ENCODE results near the gene FRMD6. TPM values are rescaled to one million over a fixed set of nuclear protein-coding genes. Genes with fewer than 3 reads are reported as not detected.
"Not testable (repeated sequence)": the region's sequence is repeated elsewhere in the genome, so short reads cannot be mapped to it uniquely, and the experiment has no call there.

The FRMD6 gene
- total RNA-seq, 1 experiment from 2014 or later, result 9.6 TPM

GRCh38 chr14:51759950-51760349 is 108.2 kb downstream of the FRMD6 start:
- H4K20me1 ChIP-seq (ENCODE audit: control insufficient read depth, insufficient read depth, insufficient read length), result no peaks in the 10 kb centered on the region

GRCh38 chr14:51765726-51766125 is 114.0 kb downstream of the FRMD6 start:
- not testable (repeated sequence) for H3K27me3 ChIP-seq (ENCODE audit: insufficient read depth, low read length); H3K4me2 ChIP-seq (ENCODE audit: insufficient read depth, insufficient read length, low read length); H3K18ac ChIP-seq (ENCODE audit: insufficient read length, low read depth, low read length); H3K27ac ChIP-seq (ENCODE audit: insufficient read length, low read depth, low read length); DNase-seq; H2BK15ac ChIP-seq (ENCODE audit: low read depth, low read length); H3K27me3 Mint-ChIP-seq (ENCODE audit: low read depth); H3T11ph ChIP-seq (ENCODE audit: low read length); H3K4me1 ChIP-seq (ENCODE audit: insufficient read depth, low read length); H4K5ac ChIP-seq (ENCODE audit: insufficient read length, low read depth, low read length); H3K4ac ChIP-seq (ENCODE audit: low read depth, low read length); H3K79me1 ChIP-seq (ENCODE audit: insufficient read depth, low read depth, low read length, poor library complexity, severe bottlenecking); H3K23ac ChIP-seq (ENCODE audit: insufficient read length, low read depth, low read length); H3K4me1 Mint-ChIP-seq; H3K4me3 Mint-ChIP-seq; H3K27ac Mint-ChIP-seq; H4K8ac ChIP-seq (replicated peaks; ENCODE audit: insufficient read length, low read depth, low read length); H3K23me2 ChIP-seq (ENCODE audit: insufficient read length, low read depth, low read length, poor library complexity, severe bottlenecking); H2BK12ac ChIP-seq (ENCODE audit: insufficient read length, low read depth, low read length); H3K14ac ChIP-seq (ENCODE audit: insufficient read depth, low read length); H4K20me1 ChIP-seq (ENCODE audit: control insufficient read depth, insufficient read depth, insufficient read length); H2AK5ac ChIP-seq (ENCODE audit: insufficient read length, low read length); H3K36me3 Mint-ChIP-seq (ENCODE audit: insufficient read depth in 1 of 3, low read depth in 3 of 3); H3K9me3 ChIP-seq (ENCODE audit: control insufficient read depth, low read depth, low read length); H2BK120ac ChIP-seq (ENCODE audit: low read depth, low read length, poor library complexity, severe bottlenecking); H3K9ac ChIP-seq (ENCODE audit: extremely low read depth, insufficient read length, low read length); H2BK5ac ChIP-seq (ENCODE audit: insufficient read length, low read length); H4K91ac ChIP-seq (ENCODE audit: insufficient read length, low read depth, low read length); H2BK20ac ChIP-seq (ENCODE audit: low read depth, low read length, poor library complexity, severe bottlenecking); H3K79me2 ChIP-seq (ENCODE audit: insufficient read depth, low read length); H2AFZ ChIP-seq (ENCODE audit: low read length); H3K56ac ChIP-seq (ENCODE audit: insufficient read length, low read depth, low read length); H3K9me3 Mint-ChIP-seq
- WGBS (ENCODE audit: extremely low coverage, insufficient read length, low lambda C conversion rate), result no CpG with 5 or more reads among the region's 13 CpGs

More at GRCh38 chr14:51759950-51760349, 108.2 kb downstream of the FRMD6 start:
- WGBS (ENCODE audit: extremely low coverage, insufficient read length, low lambda C conversion rate), result no CpG with 5 or more reads among the region's 18 CpGs
- Mint-ChIP-seq H3K27ac (no peak overlapping the region), H3K36me3 (ENCODE audit: insufficient read depth in 1 of 3, low read depth in 3 of 3) (no peaks in the 10 kb centered on the region), H3K4me3 (no peak overlapping the region), H3K4me1 (no peaks in the 10 kb centered on the region), H3K9me3 (no peaks in the 10 kb centered on the region), H3K27me3 (ENCODE audit: low read depth) (peaks cover 6% of the 10 kb centered on the region)
- TF ChIP-seq CTCF (conservative IDR thresholded peaks at IDR 0.05), result no peak
- Histone ChIP-seq H2AFZ (ENCODE audit: low read length) (no peak overlapping the region), H2AK5ac (ENCODE audit: insufficient read length, low read length) (no peak overlapping the region), H3K56ac (ENCODE audit: insufficient read length, low read depth, low read length) (no peak overlapping the region), H3K14ac (ENCODE audit: insufficient read depth, low read length) (no peak overlapping the region), H3K4ac (ENCODE audit: low read depth, low read length) (no peak overlapping the region), H4K91ac (ENCODE audit: insufficient read length, low read depth, low read length) (no peak overlapping the region), H4K8ac (replicated peaks; ENCODE audit: insufficient read length, low read depth, low read length) (no peak overlapping the region), H3K79me1 (ENCODE audit: insufficient read depth, low read depth, low read length, poor library complexity, severe bottlenecking) (no peaks in the 10 kb centered on the region), H3K23me2 (ENCODE audit: insufficient read length, low read depth, low read length, poor library complexity, severe bottlenecking) (no peaks in the 10 kb centered on the region), H3K23ac (ENCODE audit: insufficient read length, low read depth, low read length) (no peak overlapping the region), H3K4me2 (ENCODE audit: insufficient read depth, insufficient read length, low read length) (no peak overlapping the region), H3K79me2 (ENCODE audit: insufficient read depth, low read length) (no peaks in the 10 kb centered on the region), H3K4me1 (ENCODE audit: insufficient read depth, low read length) (no peaks in the 10 kb centered on the region), H2BK15ac (ENCODE audit: low read depth, low read length) (no peak overlapping the region), H2BK5ac (ENCODE audit: insufficient read length, low read length) (no peak overlapping the region), H3K27ac (ENCODE audit: insufficient read length, low read depth, low read length) (no peak overlapping the region), H3K27me3 (ENCODE audit: insufficient read depth, low read length) (no peaks in the 10 kb centered on the region), H4K5ac (ENCODE audit: insufficient read length, low read depth, low read length) (no peak overlapping the region), H3T11ph (ENCODE audit: low read length) (no peak overlapping the region), H3K18ac (ENCODE audit: insufficient read length, low read depth, low read length) (no peak overlapping the region), H2BK20ac (ENCODE audit: low read depth, low read length, poor library complexity, severe bottlenecking) (no peak overlapping the region), H3K9me3 (ENCODE audit: control insufficient read depth, low read depth, low read length) (no peaks in the 10 kb centered on the region), H2BK12ac (ENCODE audit: insufficient read length, low read depth, low read length) (no peak overlapping the region), H3K9ac (ENCODE audit: extremely low read depth, insufficient read length, low read length) (no peak overlapping the region), H2BK120ac (ENCODE audit: low read depth, low read length, poor library complexity, severe bottlenecking) (no peak overlapping the region)
- no peak for DNase-seq

All from H9 (cell line).